Activated T-cell treated with anti-CD3 and anti-CD28 coated beads, Interleukin-2, amount 50 U/mL, for 1 hour (primary cell): ENCODE measurements around the gene ZSWIM5.
"Not testable (repeated sequence)": the region's sequence is repeated elsewhere in the genome, so short reads cannot be mapped to it uniquely, and the experiment has no call there.

Experiments
- DNase-seq: peaks from one replicate; pipeline ENCODE4 v3.0.0-alpha.2; 2020

ZSWIM5 gene

GRCh38 chr1:45136984-45137383 lies 69.4 kb downstream of the ZSWIM5 start:
- no peak for DNase-seq

GRCh38 chr1:45135316-45135715 lies 71.1 kb downstream of the ZSWIM5 start:
- no peak for DNase-seq

- DNase-seq = no peak
Measured at GRCh38 chr1:45134461-45134873, 71.9 kb downstream of the ZSWIM5 start.

- DNase-seq = not testable (repeated sequence)
Measured at GRCh38 chr1:45132719-45133118, 73.7 kb downstream of the ZSWIM5 start.

- DNase-seq = no peak
Measured at GRCh38 chr1:45123358-45123757, 83.0 kb downstream of the ZSWIM5 start.

- no peak for DNase-seq
Measured at GRCh38 chr1:45122724-45123123, 83.7 kb downstream of the ZSWIM5 start.

GRCh38 chr1:45117766-45118165 lies 88.6 kb downstream of the ZSWIM5 start:
- no peak for DNase-seq

- DNase-seq = no peak
Measured at GRCh38 chr1:45116820-45117219, 89.6 kb downstream of the ZSWIM5 start.

GRCh38 chr1:45116340-45116739 lies 90.1 kb downstream of the ZSWIM5 start:
- no peak for DNase-seq

GRCh38 chr1:45115198-45115597 lies 91.2 kb downstream of the ZSWIM5 start:
- not testable (repeated sequence) for DNase-seq

- no peak for DNase-seq
Measured at GRCh38 chr1:45112661-45113060, 93.7 kb downstream of the ZSWIM5 start.

- no peak for DNase-seq
Measured at GRCh38 chr1:45111239-45111638, 95.2 kb downstream of the ZSWIM5 start.

- no peak for DNase-seq
Measured at GRCh38 chr1:45107782-45108181, 98.6 kb downstream of the ZSWIM5 start.

GRCh38 chr1:45106864-45107263 lies 99.5 kb downstream of the ZSWIM5 start:
- not testable (repeated sequence) for DNase-seq

GRCh38 chr1:45106156-45106545 lies 100.3 kb downstream of the ZSWIM5 start:
- DNase-seq = not testable (repeated sequence)

- DNase-seq = not testable (repeated sequence)
Measured at GRCh38 chr1:45105486-45106155, 100.8 kb downstream of the ZSWIM5 start.

GRCh38 chr1:45103534-45103933 lies 102.9 kb downstream of the ZSWIM5 start:
- DNase-seq = no peak

- no peak for DNase-seq
Measured at GRCh38 chr1:45101947-45102346, 104.5 kb downstream of the ZSWIM5 start.

GRCh38 chr1:45101528-45101927 lies 104.9 kb downstream of the ZSWIM5 start:
- DNase-seq = not testable (repeated sequence)

- no peak for DNase-seq
Measured at GRCh38 chr1:45097944-45098343, 108.5 kb downstream of the ZSWIM5 start.

- no peak for DNase-seq
Measured at GRCh38 chr1:45097079-45097478, 109.3 kb downstream of the ZSWIM5 start.

- no peak for DNase-seq
Measured at GRCh38 chr1:45095450-45095849, 111.0 kb downstream of the ZSWIM5 start.

- not testable (repeated sequence) for DNase-seq
Measured at GRCh38 chr1:45094371-45094770, 112.0 kb downstream of the ZSWIM5 start.

- no peak for DNase-seq
Measured at GRCh38 chr1:45093334-45093733, 113.1 kb downstream of the ZSWIM5 start.

GRCh38 chr1:45089711-45090110 lies 116.7 kb downstream of the ZSWIM5 start:
- DNase-seq = no peak
